GM06990 (cell line): Measurements from ENCODE around the gene SRSF7.
A peak's percentile ranks its signal among the peaks of the same experiment; 100 is the strongest.

Source experiments
- DNase-seq: peaks from one replicate; pipeline ENCODE4 v3.0.0-alpha.2; 2011; ENCODE audit not compliant: insufficient read length; ENCODE audit errors: extremely low read depth
- H3K27me3 ChIP-seq: replicated peaks from 2 replicates; pipeline ENCODE4 v1.6.0; 2011; ENCODE audit warnings: low read length; ENCODE audit not compliant: control insufficient read depth, insufficient read depth
- H3K36me3 ChIP-seq: 2 replicates; pipeline ENCODE4 v1.5.1; 2011; ENCODE audit warnings: low read length; ENCODE audit not compliant: control insufficient read depth, insufficient read depth
- H3K4me3 ChIP-seq: replicated peaks from 2 replicates; pipeline ENCODE4 v1.5.1; 2011; ENCODE audit warnings: low read depth, mild to moderate bottlenecking, control low read depth, low read length
- TF ChIP-seq, protein P1 (sequence below): IDR thresholded peaks from 2 replicates; pipeline ENCODE4 v1.5.1; 2011; ENCODE audit warnings: low read length, control low read depth, mild to moderate bottlenecking, inconsistent platforms; ENCODE audit not compliant: insufficient read depth, poor library complexity, severe bottlenecking

The SRSF7 gene

DNA sequence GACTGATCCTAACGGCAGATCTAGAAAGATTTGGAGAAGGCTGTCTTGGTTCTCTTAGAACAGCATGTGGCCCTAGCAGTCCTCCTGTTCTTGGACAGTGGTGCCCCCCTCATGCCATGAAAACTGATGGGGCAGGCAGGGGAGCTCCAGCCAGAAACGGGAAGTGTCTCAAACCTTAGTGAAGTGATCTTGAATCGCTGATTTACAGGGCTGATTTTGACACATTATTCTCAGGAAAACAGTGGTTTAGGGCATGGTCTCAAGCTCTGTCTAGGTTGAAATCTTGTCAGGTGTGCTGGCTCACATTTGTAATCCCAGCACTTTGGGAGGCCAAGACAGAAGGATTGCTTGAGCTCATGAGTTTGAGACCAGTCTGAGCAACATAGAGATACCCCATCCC lies 37.8 kb downstream of the SRSF7 start:
- TF ChIP-seq, protein P1, sequence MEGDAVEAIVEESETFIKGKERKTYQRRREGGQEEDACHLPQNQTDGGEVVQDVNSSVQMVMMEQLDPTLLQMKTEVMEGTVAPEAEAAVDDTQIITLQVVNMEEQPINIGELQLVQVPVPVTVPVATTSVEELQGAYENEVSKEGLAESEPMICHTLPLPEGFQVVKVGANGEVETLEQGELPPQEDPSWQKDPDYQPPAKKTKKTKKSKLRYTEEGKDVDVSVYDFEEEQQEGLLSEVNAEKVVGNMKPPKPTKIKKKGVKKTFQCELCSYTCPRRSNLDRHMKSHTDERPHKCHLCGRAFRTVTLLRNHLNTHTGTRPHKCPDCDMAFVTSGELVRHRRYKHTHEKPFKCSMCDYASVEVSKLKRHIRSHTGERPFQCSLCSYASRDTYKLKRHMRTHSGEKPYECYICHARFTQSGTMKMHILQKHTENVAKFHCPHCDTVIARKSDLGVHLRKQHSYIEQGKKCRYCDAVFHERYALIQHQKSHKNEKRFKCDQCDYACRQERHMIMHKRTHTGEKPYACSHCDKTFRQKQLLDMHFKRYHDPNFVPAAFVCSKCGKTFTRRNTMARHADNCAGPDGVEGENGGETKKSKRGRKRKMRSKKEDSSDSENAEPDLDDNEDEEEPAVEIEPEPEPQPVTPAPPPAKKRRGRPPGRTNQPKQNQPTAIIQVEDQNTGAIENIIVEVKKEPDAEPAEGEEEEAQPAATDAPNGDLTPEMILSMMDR, result no peak
- H3K36me3 ChIP-seq, result no peaks in the 10 kb centered on the region
- no peak for DNase-seq
- H3K27me3 ChIP-seq, result no peaks in the 10 kb centered on the region
- no peak overlapping the region for H3K4me3 ChIP-seq

GRCh38 chr2:38712871-38713270 lies 38.3 kb downstream of the SRSF7 start:
- Histone ChIP-seq H3K36me3 (no peaks in the 10 kb centered on the region), H3K27me3 (no peaks in the 10 kb centered on the region), H3K4me3 (no peak overlapping the region)
- DNase-seq, result no peak
- TF ChIP-seq, protein P1, result no peak

DNA sequence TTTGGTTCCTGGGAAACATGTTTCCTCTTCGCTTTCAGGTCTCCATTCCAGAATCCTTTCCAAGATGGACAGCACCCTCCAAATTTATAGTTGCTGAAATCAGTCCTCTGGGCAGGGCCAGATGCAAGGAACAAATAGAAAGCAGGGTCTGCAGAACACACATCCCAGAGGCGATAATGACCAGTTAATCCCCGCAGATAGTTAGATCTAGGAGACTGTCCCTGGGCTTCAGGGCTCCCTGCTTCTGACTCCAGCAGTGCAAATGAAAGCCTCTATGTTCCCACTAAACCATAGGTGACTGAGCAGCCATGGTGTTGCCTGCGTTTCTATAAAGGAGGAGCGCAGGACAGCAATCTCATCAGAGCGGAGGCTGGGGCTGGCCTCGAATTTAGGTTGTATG lies 38.7 kb downstream of the SRSF7 start:
- DNase-seq, result no peak
- TF ChIP-seq, protein P1, result no peak

DNA sequence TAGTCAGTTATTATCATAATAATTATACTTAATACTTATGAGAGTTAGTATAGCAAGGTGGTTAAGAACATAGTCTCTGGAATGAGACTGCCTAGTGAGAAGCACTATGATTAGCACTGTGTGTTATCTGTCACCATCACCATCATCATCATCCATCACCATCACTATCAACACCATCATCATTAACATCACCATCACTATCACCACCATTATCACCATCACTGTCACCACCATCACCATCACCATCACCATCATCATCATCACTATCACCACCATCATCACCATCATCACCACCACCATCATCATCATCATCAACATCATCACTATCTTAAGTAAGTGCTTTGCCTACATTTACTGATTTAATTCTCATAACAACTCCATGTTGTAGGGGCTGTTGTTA lies 39.6 kb downstream of the SRSF7 start:
- Histone ChIP-seq H3K4me3 (no peak overlapping the region), H3K36me3 (no peaks in the 10 kb centered on the region), H3K27me3 (no peaks in the 10 kb centered on the region)
- no peak for DNase-seq
- TF ChIP-seq, protein P1, result no peak

More for the DNA sequence above, 38.7 kb downstream of the SRSF7 start:
- no peaks in the 10 kb centered on the region for H3K27me3 ChIP-seq
- no peaks in the 10 kb centered on the region for H3K36me3 ChIP-seq
- H3K4me3 ChIP-seq, result no peak overlapping the region

DNA sequence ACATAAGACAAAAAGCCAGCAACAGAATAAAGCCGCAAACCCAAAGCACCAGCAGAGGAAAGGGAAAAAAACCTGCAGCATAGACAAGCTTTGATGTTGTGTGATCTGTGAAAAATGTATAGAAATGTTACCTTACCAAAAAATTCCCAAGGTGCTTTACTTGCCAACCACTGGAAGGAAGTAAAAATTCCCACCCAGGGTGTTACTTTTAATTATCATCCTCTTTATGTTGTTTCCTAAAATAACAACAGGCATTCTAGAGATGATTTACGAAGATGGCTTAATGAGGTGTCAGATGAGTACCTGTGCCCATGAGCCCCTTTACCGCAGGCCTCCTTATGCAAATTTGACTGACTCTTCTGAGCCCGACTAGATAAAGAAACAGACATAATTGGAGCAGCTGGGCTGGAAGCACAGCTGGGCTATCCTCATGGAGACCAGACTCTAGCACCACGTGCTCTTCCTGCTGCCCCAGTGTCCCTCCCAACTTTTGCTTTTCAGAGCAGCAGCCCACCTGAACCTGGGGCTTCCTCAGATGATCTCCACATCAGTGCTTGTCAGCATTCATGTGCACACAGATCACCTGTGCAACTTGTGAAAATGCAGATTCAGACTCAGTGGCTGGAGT lies 41.5 kb downstream of the SRSF7 start:
- TF ChIP-seq, protein P1, result no peak
- DNase-seq, result peak; percentile 38
- no peak overlapping the region for H3K4me3 ChIP-seq
- H3K36me3 ChIP-seq, result no peaks in the 10 kb centered on the region
- no peaks in the 10 kb centered on the region for H3K27me3 ChIP-seq
